Muscle of arm (tissue), 12 donors: ENCODE data around the gene RASGRF2. TPM values are rescaled to one million over a fixed set of nuclear protein-coding genes. Genes with fewer than 3 reads are reported as not detected.
"Not testable (repeated sequence)": the region's sequence is repeated elsewhere in the genome, so short reads cannot be mapped to it uniquely, and the experiment has no call there.

ENCODE experiments used
- DNase-seq: peaks from one replicate; pipeline ENCODE4 v3.0.0-alpha.2; 2013
- polyA plus RNA-seq, 12 donors: library from polyadenylated mRNA; unstranded; fragments of 120-200 nt; gene quantifications; one replicate each; pipeline ENCODE4 v1.2.1, GENCODE V29; 2013; ENCODE audit not compliant: insufficient read length in 12 of 12

The RASGRF2 gene
- polyA plus RNA-seq, 12 donors = 0.48 to 3.7 (median 0.84) TPM; not detected in 2

- no peak for DNase-seq
These were observed 279.4 kb downstream of the RASGRF2 start for GRCh38 chr5:81239613-81240012.

DNA sequence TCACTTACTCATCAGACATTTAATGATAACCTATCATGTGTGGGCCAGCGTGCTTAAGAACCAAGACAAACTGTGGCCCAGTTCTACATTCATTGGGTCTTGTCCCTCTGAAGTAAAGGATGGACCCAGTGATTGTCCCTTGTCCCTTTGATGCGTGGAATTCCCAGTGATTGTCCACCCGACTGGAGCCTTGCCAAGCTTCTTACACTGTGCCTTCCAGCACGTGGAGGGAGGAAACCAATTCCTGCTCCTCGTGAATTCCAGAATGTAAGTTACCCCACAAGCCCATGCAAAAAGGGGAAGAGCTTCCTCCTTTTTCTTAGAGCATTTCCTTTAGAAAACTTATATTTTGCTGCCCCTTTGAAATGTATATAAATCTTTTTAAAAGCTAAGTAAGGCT lies 280.8 kb downstream of the RASGRF2 start:
- DNase-seq = no peak

GRCh38 chr5:81241961-81242648 lies 281.9 kb downstream of the RASGRF2 start:
- no peak for DNase-seq

GRCh38 chr5:81242906-81243436 lies 282.8 kb downstream of the RASGRF2 start:
- DNase-seq = no peak

DNA sequence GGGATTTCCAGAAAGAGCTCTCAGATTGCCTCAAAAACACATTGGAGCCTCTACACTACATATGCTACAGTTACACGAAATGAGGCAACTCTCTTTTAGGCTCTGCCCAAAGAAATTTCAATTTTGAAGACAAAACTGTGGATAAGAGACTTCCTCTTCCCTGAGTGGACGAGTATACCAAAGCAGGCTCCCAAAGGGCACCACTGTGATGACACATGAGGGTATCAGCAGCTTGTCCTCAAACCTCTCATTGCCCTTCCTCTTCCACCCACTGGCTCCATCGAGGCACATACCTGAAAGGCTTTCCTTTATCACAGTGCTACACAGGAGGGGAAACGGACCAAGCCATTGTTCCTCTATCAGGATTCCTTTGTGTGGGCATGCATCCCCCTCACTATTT lies 284.3 kb downstream of the RASGRF2 start:
- DNase-seq = no peak

- DNase-seq = no peak
These were observed 285.7 kb downstream of the RASGRF2 start for GRCh38 chr5:81245871-81246235.

DNA sequence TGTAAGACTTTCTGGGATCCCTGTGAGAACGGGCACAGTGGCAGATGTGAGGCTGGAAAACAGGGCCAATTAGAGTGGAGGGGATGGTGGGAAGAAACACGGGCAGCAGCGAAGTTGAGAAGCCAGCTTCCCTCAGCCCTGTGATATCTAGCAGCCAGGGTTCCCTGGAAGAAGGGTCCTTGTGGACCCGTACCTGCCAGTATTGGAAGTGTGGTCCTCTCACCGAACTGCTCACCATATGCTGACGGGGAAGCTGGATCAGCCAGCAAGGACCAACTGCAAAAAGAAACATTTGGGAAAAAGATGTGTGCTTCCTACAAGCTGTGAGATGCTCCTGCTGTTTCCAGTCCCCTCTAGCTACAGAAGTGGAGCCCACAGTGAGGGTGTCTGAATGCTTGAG lies 286.5 kb downstream of the RASGRF2 start:
- no peak for DNase-seq

DNA sequence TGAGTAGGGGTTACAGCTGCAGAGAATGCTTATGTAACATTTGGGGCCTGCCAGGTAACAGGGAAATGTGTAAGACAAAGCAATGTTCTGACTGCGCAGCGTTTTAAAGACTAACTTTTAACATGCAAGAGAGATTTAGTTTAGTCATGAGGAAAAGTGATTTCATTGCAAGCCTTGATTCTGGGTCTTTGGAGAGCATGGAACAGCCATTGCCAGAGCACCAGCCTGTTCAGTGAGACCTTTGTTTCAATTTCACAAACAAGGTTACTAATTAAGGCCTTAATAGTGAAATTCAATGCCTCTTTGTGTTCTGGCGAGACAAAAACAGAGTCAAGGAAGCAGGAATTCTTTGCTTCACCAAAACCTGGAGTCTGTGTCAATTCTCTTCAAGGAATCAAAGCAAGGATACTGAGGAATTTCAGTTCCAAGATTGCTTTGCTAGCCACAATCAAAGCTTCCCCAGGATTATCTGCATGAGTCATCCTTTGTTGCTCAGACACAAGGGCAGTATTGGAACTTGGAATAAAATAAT lies 287.3 kb downstream of the RASGRF2 start:
- no peak for DNase-seq

DNA sequence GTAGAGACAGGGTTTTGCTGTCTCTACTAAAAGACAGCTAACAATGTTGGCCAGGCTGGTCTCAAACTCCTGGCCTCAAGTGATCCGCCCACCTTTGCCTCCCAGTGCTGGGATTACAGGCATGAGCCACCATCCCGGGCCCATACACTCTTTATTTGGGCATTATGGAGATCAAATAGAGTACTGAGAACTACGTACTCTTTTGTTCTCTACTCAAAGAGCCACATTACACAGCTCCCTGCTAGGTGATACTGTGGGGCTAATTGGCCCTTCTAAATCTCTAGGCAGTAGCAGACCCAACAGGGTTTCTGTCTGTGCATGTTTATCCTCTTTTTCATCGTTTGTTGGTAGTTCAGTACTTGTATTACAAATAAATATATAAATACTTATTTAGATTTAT lies 289.1 kb downstream of the RASGRF2 start:
- no peak for DNase-seq

GRCh38 chr5:81250004-81250403 lies 289.8 kb downstream of the RASGRF2 start:
- no peak for DNase-seq

GRCh38 chr5:81251922-81252321 lies 291.8 kb downstream of the RASGRF2 start:
- no peak for DNase-seq

DNA sequence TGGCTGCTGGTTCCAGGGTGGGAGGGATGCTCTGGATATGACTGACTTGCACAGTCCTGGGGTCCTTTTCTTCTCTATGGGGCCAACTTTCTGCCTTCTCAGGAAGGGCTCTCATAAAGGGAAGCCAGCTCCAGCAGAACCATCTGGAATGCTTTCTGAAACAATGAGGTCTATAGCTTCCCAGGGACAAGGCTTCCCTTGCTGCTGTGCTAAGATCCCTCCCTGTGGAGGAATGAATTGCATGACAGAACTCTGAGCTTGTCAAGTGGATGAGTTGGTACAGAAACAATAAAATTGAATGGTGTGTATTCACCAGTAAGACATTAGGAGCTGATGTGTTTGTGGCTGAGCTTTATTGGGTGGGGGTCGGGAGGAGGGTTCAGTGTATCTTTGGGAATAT lies 292.7 kb downstream of the RASGRF2 start:
- no peak for DNase-seq

DNA sequence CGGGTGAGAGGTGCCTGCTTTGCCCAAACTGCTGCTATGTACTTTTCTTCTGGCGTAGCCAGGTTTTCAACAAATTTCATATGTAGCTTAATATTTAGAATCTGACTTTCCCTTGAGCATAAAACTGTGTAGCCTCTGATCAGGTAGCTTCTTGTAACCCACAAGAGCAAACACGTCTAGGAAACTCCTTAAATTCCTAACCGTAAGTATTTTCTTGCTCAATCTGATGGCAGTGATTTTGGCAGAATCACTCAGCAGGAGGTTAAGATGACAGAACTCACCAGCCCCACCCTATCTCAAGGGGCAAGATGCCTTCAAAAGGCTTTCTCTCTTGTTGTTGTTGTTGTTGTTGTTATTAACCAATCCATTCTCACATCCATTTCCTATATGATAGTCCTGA lies 293.7 kb downstream of the RASGRF2 start:
- no peak for DNase-seq

GRCh38 chr5:81254886-81255559 lies 294.9 kb downstream of the RASGRF2 start:
- no peak for DNase-seq

- DNase-seq = no peak
These were observed 296.6 kb downstream of the RASGRF2 start for GRCh38 chr5:81256766-81257165.

DNA sequence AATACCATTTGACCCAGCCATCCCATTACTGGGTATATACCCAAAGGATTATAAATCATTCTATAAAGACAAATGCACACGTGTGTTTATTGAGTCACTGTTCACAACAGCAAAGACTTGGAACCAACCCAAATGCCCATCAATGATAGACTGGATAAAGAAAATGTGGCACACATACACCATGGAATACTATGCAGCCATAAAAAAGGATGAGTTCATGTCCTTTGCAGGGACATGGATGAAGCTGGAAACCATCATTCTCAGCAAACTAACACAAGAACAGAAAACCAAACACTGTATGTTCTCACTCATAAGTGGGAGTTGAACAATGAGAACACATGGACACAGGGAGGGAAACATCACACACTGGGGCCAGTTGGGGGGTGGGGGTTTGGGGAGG lies 302.6 kb downstream of the RASGRF2 start:
- DNase-seq = not testable (repeated sequence)

- DNase-seq = no peak
These were observed 304.9 kb downstream of the RASGRF2 start for GRCh38 chr5:81265101-81265500.

- no peak for DNase-seq
These were observed 308.5 kb downstream of the RASGRF2 start for GRCh38 chr5:81268521-81269196.

- DNase-seq = no peak
These were observed 309.7 kb downstream of the RASGRF2 start for GRCh38 chr5:81269751-81270393.

DNA sequence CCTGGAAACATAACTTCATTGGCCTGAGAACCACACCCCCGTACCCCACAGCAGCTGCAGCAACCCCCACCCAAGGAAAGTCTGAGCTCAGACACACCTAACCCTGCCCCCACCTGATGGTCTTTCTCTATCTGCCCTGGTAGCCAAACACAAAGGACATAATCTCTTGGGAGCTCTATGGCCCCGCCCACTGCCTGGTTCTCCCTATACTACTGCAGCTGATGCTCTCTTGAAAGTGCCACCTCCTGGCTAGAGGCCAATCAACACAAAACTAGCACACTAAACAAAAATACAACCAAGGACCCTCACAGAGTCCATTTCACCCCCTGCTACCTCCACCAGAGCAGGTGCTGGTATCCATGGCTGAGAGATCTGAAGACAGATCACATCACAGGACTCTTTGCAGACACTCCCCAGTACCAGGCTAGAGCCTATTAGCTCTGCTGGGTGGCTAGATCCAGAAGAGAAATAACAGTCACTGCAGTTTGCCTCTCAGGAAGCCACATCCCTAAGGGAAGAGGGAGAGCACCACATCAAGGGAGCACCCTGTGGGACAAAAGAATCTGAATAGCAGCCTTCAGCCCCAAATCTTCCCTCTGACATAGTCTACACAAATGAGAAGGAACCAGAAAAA lies 310.3 kb downstream of the RASGRF2 start:
- not testable (repeated sequence) for DNase-seq
